Esophagus muscularis mucosa (tissue), 4 donors: ENCODE data around the gene USP32. TPM values are rescaled to one million over a fixed set of nuclear protein-coding genes. Genes with fewer than 3 reads are reported as not detected.

Source experiments
- DNase-seq: peaks from one replicate; pipeline ENCODE4 v3.0.0-alpha.2; 2017; ENCODE audit errors: extremely low spot score
- H3K27ac ChIP-seq, 4 donors: fragments of 200-600 bp; sonication (generic); replicated peaks in 1 of 4; 1 replicate in 3 of 4; 2 replicates in 1 of 4; pipeline ENCODE4 v1.5.1; 2016 to 2019; ENCODE audit warnings: mild to moderate bottlenecking in 1 of 4
- H3K27me3 ChIP-seq, 4 donors: fragments of 200-600 bp; sonication (generic); one replicate each; pipeline versions ENCODE4 v1.5.1 to v1.6.0; 2016 to 2019
- H3K36me3 ChIP-seq, 4 donors: fragments of 200-600 bp; sonication (generic); one replicate each; pipeline ENCODE4 v1.5.1; 2016 to 2019
- H3K4me1 ChIP-seq, 4 donors: fragments of 200-600 bp; sonication (generic); one replicate each; pipeline ENCODE4 v1.5.1; 2016 to 2019
- H3K4me3 ChIP-seq, 4 donors: fragments of 200-600 bp; sonication (generic); 1 replicate in 2 of 4; 2 replicates in 2 of 4; pipeline ENCODE4 v1.5.1; 2016 to 2019; ENCODE audit warnings: mild to moderate bottlenecking in 4 of 4, moderate library complexity in 1 of 4
- H3K9me3 ChIP-seq, 4 donors: fragments of 200-600 bp; sonication (generic); 1 replicate in 3 of 4; 2 replicates in 1 of 4; pipeline ENCODE4 v1.5.1; 2016 to 2019
- EP300 ChIP-seq: sonication (generic); formaldehyde crosslinking; IDR thresholded peaks from one replicate; pipeline ENCODE4 v1.6.1; 2017; ENCODE audit warnings: antibody characterized with exemption
- POLR2A ChIP-seq: fragments of 450-650 bp; IDR thresholded peaks from one replicate; pipeline ENCODE4 v1.6.1; 2017; ENCODE audit warnings: antibody characterized with exemption, moderate library complexity, mild to moderate bottlenecking, low read depth
- POLR2AphosphoS5 ChIP-seq, 2 donors: sonication (generic); formaldehyde crosslinking; IDR thresholded peaks; one replicate each; pipeline ENCODE4 v1.6.1; 2017; ENCODE audit warnings: antibody characterized with exemption in 2 of 2
- WGBS: methylation state at CpG from one replicate; pipeline ENCODE4 v1.1.5; 2018; 5-methylcytosine and 5-hydroxymethylcytosine counted together
- intact Hi-C: fragments of 100-400 bp; cut with DNase I; formaldehyde crosslinking; loops from one replicate; pipeline ENCODE4 v1.15.1; 2023
- total RNA-seq, 4 donors: library from RNA; depleted of rRNA; stranded (reverse); fragments of >200 nt; gene quantifications; one replicate each; pipeline versions ENCODE4 v1.1.0 to v1.2.1, GENCODE V29; 2016
- TF ChIP-seq, protein P1 (sequence below), 3 experiments: fragments of 200-600 bp in 2 of 3; fragments of 450-650 bp in 1 of 3; sonication (generic) in 2 of 3; IDR thresholded peaks; one replicate each; pipeline ENCODE4 v1.5.1; 2017 to 2019; ENCODE audit warnings: antibody characterized with exemption in 3 of 3, mild to moderate bottlenecking in 2 of 3, moderate library complexity in 1 of 3

Gene USP32
- total RNA-seq, 4 donors from 2014 or later, result 42.3 to 65.8 (median 47.9) TPM

DNA sequence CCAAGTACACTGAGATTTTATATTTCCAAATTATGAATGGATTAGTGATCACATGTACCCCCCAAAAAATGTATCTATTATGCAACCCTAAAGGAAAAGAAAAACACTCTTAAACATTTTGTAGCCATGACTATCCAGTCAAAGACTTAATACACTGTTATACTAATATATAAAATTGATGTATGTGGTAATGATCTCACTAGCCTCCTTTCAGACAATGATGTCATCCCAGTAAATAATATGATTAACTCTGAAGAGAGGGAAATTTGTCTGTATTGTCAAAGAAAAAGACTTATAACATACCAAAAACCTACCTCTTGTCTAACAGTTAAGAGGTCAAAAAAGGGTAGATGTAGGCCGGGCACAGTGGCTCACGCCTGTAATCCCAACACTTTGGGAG lies 80.7 kb downstream of the USP32 start:
- TF ChIP-seq POLR2AphosphoS5 (IDR thresholded peaks at IDR 0.05) (no peak), EP300 (no peak), POLR2A (no peak)
- TF ChIP-seq, protein P1, sequence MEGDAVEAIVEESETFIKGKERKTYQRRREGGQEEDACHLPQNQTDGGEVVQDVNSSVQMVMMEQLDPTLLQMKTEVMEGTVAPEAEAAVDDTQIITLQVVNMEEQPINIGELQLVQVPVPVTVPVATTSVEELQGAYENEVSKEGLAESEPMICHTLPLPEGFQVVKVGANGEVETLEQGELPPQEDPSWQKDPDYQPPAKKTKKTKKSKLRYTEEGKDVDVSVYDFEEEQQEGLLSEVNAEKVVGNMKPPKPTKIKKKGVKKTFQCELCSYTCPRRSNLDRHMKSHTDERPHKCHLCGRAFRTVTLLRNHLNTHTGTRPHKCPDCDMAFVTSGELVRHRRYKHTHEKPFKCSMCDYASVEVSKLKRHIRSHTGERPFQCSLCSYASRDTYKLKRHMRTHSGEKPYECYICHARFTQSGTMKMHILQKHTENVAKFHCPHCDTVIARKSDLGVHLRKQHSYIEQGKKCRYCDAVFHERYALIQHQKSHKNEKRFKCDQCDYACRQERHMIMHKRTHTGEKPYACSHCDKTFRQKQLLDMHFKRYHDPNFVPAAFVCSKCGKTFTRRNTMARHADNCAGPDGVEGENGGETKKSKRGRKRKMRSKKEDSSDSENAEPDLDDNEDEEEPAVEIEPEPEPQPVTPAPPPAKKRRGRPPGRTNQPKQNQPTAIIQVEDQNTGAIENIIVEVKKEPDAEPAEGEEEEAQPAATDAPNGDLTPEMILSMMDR (IDR thresholded peaks at IDR 0.05), result no peak
- intact Hi-C loops, result no loop called here
- Histone ChIP-seq H3K36me3 (peaks cover 0 to 9% (median 0%) of the 10 kb centered on the region in 4 donors), H3K4me3 (no peak overlapping the region), H3K27me3 (no peaks in the 10 kb centered on the region), H3K9me3 (no peaks in the 10 kb centered on the region), H3K27ac (no peak overlapping the region), H3K4me1 (peaks cover 4 to 8% (median 6%) of the 10 kb centered on the region in 4 donors)
- 88% methylated on average over 2 of the region's 2 CpGs for WGBS
- no peak for DNase-seq

DNA sequence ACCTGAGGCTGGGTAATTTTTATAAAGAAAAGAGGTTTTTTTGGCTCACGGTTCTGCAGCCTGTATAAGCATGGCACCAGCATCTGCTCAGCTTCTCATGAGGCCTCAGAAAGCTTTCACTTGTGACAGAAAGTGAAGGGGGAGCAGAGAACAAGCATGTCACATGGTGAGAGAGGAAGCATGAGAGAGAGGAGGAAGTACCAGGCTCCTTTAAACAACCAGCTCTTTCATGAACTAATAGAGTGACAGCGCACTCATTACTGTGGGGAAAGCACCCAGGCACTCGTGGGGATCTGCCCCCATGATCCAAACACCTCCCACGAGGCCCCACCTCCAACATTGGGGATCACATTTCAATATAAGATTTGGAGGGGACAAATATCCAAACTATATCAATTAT lies 86.8 kb downstream of the USP32 start:
- intact Hi-C loops, result no loop called here
- TF ChIP-seq, protein P1 (IDR thresholded peaks at IDR 0.05), result no peak
- TF ChIP-seq POLR2AphosphoS5 (IDR thresholded peaks at IDR 0.05) (no peak), EP300 (no peak), POLR2A (no peak)
- WGBS, result 62% methylated on average over 4 of the region's 4 CpGs

DNA sequence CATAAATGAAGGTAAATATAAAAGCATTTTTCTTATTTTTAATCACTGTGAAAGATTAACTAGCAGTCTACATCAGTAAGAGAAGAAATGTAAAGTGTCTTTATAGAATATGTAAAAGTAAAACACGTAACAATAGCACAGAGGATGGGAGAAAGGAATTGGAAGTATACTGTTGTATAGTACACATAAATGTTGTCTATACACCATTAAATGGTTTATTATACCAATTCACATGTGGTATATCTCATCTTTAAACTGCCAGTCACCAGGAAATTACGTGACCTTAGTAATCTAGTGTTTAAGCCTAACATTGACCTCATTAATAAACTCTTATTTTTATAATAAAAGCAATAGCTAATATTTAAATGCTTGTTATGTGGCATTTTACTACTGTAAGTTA lies 87.4 kb downstream of the USP32 start:
- H3K4me1 ChIP-seq, result peaks cover 0 to 5% (median 2%) of the 10 kb centered on the region in 4 donors
- no peak for DNase-seq
- no peak overlapping the region for H3K4me3 ChIP-seq
- H3K9me3 ChIP-seq, result no peaks in the 10 kb centered on the region
- peaks cover 0 to 14% (median 3%) of the 10 kb centered on the region in 4 donors for H3K36me3 ChIP-seq
- intact Hi-C loops, result no loop called here
- no peaks in the 10 kb centered on the region for H3K27me3 ChIP-seq
- no peak for TF ChIP-seq POLR2AphosphoS5 (IDR thresholded peaks at IDR 0.05)
- no peak for TF ChIP-seq EP300
- TF ChIP-seq, protein P1 (IDR thresholded peaks at IDR 0.05), result no peak
- TF ChIP-seq POLR2A, result no peak
- 94% methylated on average over 2 of the region's 2 CpGs for whole genome bisulfite sequencing
- H3K27ac ChIP-seq, result no peak overlapping the region

More for the DNA sequence above, 86.8 kb downstream of the USP32 start:
- Histone ChIP-seq H3K27me3 (no peaks in the 10 kb centered on the region), H3K36me3 (peaks cover 0 to 14% (median 3%) of the 10 kb centered on the region in 4 donors), H3K4me1 (peaks cover 0 to 5% (median 2%) of the 10 kb centered on the region in 4 donors), H3K4me3 (no peak overlapping the region), H3K27ac (no peak overlapping the region), H3K9me3 (no peaks in the 10 kb centered on the region)
- DNase-seq, result no peak

DNA sequence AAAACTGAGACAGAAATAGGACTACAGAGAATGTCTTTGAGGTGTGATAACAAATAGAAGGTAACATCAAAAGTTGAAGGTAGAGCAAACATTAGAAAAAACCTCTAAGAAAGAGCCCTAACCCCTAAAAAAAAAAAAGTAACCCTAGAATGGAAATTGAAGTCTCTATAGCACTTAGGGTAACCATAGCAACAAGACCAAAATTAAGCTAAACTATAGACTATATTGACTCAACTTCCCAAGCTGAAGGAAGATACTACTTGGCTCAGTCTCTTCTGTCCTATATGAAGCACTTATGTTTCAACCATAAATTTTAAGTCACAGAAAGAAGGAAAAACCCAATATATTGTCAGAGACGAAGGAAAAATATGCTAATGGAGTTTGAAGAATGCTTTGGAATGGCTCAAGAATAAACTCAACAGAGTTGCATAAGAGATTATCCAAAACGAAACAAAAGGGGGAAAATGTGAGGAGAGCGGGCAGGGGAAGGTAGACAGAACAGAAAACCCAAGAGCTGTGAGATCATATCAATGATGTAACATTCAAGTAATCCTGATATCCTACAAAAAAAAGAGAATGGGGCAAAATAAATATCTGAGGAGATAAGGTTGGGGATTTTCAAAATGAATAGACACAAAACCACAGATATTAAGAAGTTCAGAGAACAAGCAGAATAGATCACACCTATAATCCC lies 88.4 kb downstream of the USP32 start:
- peaks cover 0 to 14% (median 3%) of the 10 kb centered on the region in 4 donors for H3K36me3 ChIP-seq
- peaks cover 0 to 5% (median 2%) of the 10 kb centered on the region in 4 donors for H3K4me1 ChIP-seq
- WGBS, result 94% methylated on average over 3 of the region's 3 CpGs
- H3K27ac ChIP-seq, result no peak overlapping the region
- no peaks in the 10 kb centered on the region for H3K9me3 ChIP-seq
- intact Hi-C loops, result no loop called here
- H3K27me3 ChIP-seq, result no peaks in the 10 kb centered on the region
- DNase-seq, result no peak
- H3K4me3 ChIP-seq, result no peak overlapping the region
- TF ChIP-seq EP300 (no peak), POLR2AphosphoS5 (IDR thresholded peaks at IDR 0.05) (no peak), POLR2A (no peak)
- TF ChIP-seq, protein P1 (IDR thresholded peaks at IDR 0.05), result no peak
